Measurements from ENCODE around the gene HMGN4. TPM values are rescaled to one million over a fixed set of nuclear protein-coding genes. Genes with fewer than 3 reads are reported as not detected.
A peak's percentile ranks its signal among the peaks of the same experiment; 100 is the strongest.
"Not testable (repeated sequence)": the region's sequence is repeated elsewhere in the genome, so short reads cannot be mapped to it uniquely, and the experiment has no call there.

Gene HMGN4
- total RNA-seq, 2 donors from 2014 or later = 53.5 to 83.0 TPM

GRCh38 chr6:26521600-26522391 lies 16.4 kb upstream of the HMGN4 start:
- H3K9me3 ChIP-seq = no peaks in the 10 kb centered on the region
- H3K27me3 ChIP-seq (replicated peaks; ENCODE audit: insufficient read depth) = no peaks in the 10 kb centered on the region
- TF ChIP-seq CTCF (IDR thresholded peaks at IDR 0.05) = peak in 3 of 4 experiments; percentile 35 to 50 (median 49)
- TF ChIP-seq POLR2AphosphoS5 (IDR thresholded peaks at IDR 0.05) = no peak
- TF ChIP-seq POLR2A (IDR thresholded peaks at IDR 0.05) = peak; percentile 45
- H3K27ac ChIP-seq = peak overlapping the region; percentile 94 to 99
- intact Hi-C loops (cut with DNase I) = loop anchor here (2.0 to 5.0 kb wide), 2 partner anchors 31 to 64 kb away; partner anchors contain the start of gene BTN2A1
- H3K36me3 ChIP-seq = no peaks in the 10 kb centered on the region
- H3K4me1 ChIP-seq (replicated peaks) = no peaks in the 10 kb centered on the region
- peak overlapping the region; percentile 54 to 61 for H3K4me3 ChIP-seq
- peak; percentile 58 for DNase-seq (ENCODE audit: low spot score)
- 8% methylated on average over 63 of the region's 74 CpGs for WGBS

GRCh38 chr6:26522486-26523228 lies 15.5 kb upstream of the HMGN4 start:
- 67% methylated on average over 11 of the region's 11 CpGs for WGBS
- H3K27me3 ChIP-seq (replicated peaks; ENCODE audit: insufficient read depth); DNase-seq (ENCODE audit: low spot score); H3K36me3 ChIP-seq; H3K9me3 ChIP-seq; H3K4me1 ChIP-seq (replicated peaks): not testable (repeated sequence)
- H3K4me3 ChIP-seq = peak overlapping the region in 1 of 2 donors; percentile 54
- H3K27ac ChIP-seq = peak overlapping the region; percentile 94 to 99
- intact Hi-C loops (cut with DNase I) = loop anchor here (5.0 kb wide), 1 partner anchor 65 kb away; the partner anchor contains the start of gene BTN2A1

GRCh38 chr6:26524314-26524713 lies 13.9 kb upstream of the HMGN4 start:
- DNase-seq (ENCODE audit: low spot score); H3K9me3 ChIP-seq; H3K4me1 ChIP-seq (replicated peaks); H3K36me3 ChIP-seq; H3K27me3 ChIP-seq (replicated peaks; ENCODE audit: insufficient read depth); H3K27ac ChIP-seq; H3K4me3 ChIP-seq: not testable (repeated sequence)
- intact Hi-C loops (cut with DNase I) = loop anchor here (5.0 kb wide), 1 partner anchor 67 kb away; the partner anchor contains the start of gene BTN2A1
- WGBS = 88% methylated on average over 2 of the region's 2 CpGs

DNA sequence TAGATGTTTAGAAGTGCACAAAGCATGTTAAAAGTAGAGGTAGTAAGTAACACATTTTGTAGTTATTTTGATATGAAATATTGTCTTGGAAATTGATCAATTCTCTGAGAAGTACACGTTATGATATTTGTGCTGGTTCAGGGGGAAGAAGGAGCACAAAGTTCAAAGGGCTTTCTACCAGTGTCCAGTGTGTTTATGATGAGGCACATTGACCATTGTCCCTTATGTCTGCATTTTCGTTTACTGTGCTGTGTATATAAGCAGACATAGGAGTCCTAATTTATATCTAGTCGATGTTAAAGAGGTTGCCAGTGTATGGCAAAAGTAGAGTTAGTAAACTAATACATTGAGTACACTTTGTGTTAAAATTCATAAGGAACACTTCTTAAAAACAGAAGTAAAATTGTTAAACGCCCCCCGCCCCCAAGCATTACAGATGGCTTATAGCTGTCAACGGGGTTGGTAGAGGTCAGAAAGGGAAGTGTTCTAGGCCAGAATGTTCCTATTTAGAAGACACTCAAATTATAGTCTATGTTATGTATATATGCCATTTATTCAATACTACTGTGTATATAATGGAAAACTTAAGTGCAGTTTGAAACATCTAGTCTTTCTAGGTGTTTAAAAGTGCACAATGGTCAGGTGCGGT lies 13.3 kb upstream of the HMGN4 start:
- no peaks in the 10 kb centered on the region for H3K36me3 ChIP-seq
- no peak for DNase-seq (ENCODE audit: low spot score)
- TF ChIP-seq CTCF (IDR thresholded peaks at IDR 0.05) (no peak), POLR2AphosphoS5 (IDR thresholded peaks at IDR 0.05) (no peak), POLR2A (IDR thresholded peaks at IDR 0.05) (no peak)
- no peaks in the 10 kb centered on the region for H3K9me3 ChIP-seq
- no peak overlapping the region for H3K27ac ChIP-seq
- no peaks in the 10 kb centered on the region for H3K4me1 ChIP-seq (replicated peaks)
- 86% methylated on average over 7 of the region's 7 CpGs for WGBS
- no peaks in the 10 kb centered on the region for H3K27me3 ChIP-seq (replicated peaks; ENCODE audit: insufficient read depth)
- no peak overlapping the region for H3K4me3 ChIP-seq
- intact Hi-C loops (cut with DNase I) = loop anchor here (5.0 kb wide), 1 partner anchor 68 kb away; the partner anchor contains the start of gene BTN2A1

GRCh38 chr6:26525838-26526237 lies 12.3 kb upstream of the HMGN4 start:
- no peaks in the 10 kb centered on the region for H3K36me3 ChIP-seq
- H3K4me1 ChIP-seq (replicated peaks) = no peaks in the 10 kb centered on the region
- no peak for DNase-seq (ENCODE audit: low spot score)
- intact Hi-C loops (cut with DNase I) = no loop called here
- no peaks in the 10 kb centered on the region for H3K9me3 ChIP-seq
- WGBS = 71% methylated on average over 2 of the region's 2 CpGs
- TF ChIP-seq POLR2AphosphoS5 (IDR thresholded peaks at IDR 0.05) (no peak), CTCF (IDR thresholded peaks at IDR 0.05) (no peak), POLR2A (IDR thresholded peaks at IDR 0.05) (no peak)
- H3K4me3 ChIP-seq = no peak overlapping the region
- H3K27ac ChIP-seq = no peak overlapping the region
- no peaks in the 10 kb centered on the region for H3K27me3 ChIP-seq (replicated peaks; ENCODE audit: insufficient read depth)

All from prostate gland (tissue), 2 donors.